Neural cell (in vitro differentiated cells): ENCODE results near the gene CRKL. TPM values are rescaled to one million over a fixed set of nuclear protein-coding genes. Genes with fewer than 3 reads are reported as not detected.

ENCODE experiments used
- H2AFZ ChIP-seq: fragments of 200-600, 300-800 bp; sonication (generic), shearing (Covaris generic); 2 replicates; pipeline ENCODE4 v1.6.0; 2014; ENCODE audit warnings: low read depth, mild to moderate bottlenecking, antibody characterized with exemption, low read length, moderate library complexity
- H3F3A ChIP-seq: fragments of 200-600 bp; shearing (Covaris generic); 2 replicates; pipeline ENCODE4 v1.6.1; 2016; ENCODE audit warnings: mild to moderate bottlenecking, moderate library complexity, mixed read lengths, antibody characterized with exemption, low read length; ENCODE audit not compliant: insufficient read depth, poor library complexity, severe bottlenecking
- H3K27ac ChIP-seq: fragments of 200-600, 300-800 bp; sonication (generic), shearing (Covaris generic); 2 replicates; pipeline ENCODE4 v1.5.1; 2014; ENCODE audit warnings: mild to moderate bottlenecking, low read length, moderate library complexity
- H3K27me3 ChIP-seq: fragments of 300-800, 200-600 bp; sonication (generic), shearing (Covaris generic); 2 replicates; pipeline ENCODE4 v1.6.0; 2014; ENCODE audit warnings: mild to moderate bottlenecking, low read depth, low read length, moderate library complexity; ENCODE audit not compliant: insufficient read depth
- H3K36me3 ChIP-seq: fragments of 300-800, 200-600 bp; sonication (generic), shearing (Covaris generic); 2 replicates; pipeline ENCODE4 v1.5.1; 2014; ENCODE audit warnings: mild to moderate bottlenecking, antibody characterized with exemption, low read length, moderate library complexity; ENCODE audit not compliant: insufficient read depth
- H3K4me2 ChIP-seq: fragments of 300-800, 200-600 bp; sonication (generic), shearing (Covaris generic); 2 replicates; pipeline ENCODE4 v1.6.0; 2014; ENCODE audit warnings: mild to moderate bottlenecking, low read length
- H3K4me3 ChIP-seq: fragments of 300-800, 200-600 bp; sonication (generic), shearing (Covaris generic); 2 replicates; pipeline ENCODE4 v1.5.1; 2014; ENCODE audit warnings: mild to moderate bottlenecking, low read length, moderate library complexity
- H3K79me2 ChIP-seq: fragments of 200-600 bp; shearing (Covaris generic); replicated peaks from 2 replicates; pipeline ENCODE4 v1.6.0; 2014; ENCODE audit warnings: mild to moderate bottlenecking, low read length, moderate library complexity; ENCODE audit not compliant: insufficient read depth
- H3K9ac ChIP-seq: fragments of 300-800, 200-600 bp; sonication (generic), shearing (Covaris generic); 2 replicates; pipeline ENCODE4 v1.6.1; 2016; ENCODE audit warnings: mild to moderate bottlenecking, low read length, mixed read lengths
- H3K9me2 ChIP-seq: fragments of 200-600 bp; shearing (Covaris generic); 2 replicates; pipeline ENCODE4 v1.6.1; 2016; ENCODE audit warnings: mild to moderate bottlenecking, low read length, mixed read lengths; ENCODE audit not compliant: insufficient read depth
- H3K9me3 ChIP-seq: fragments of 200-600, 300-800 bp; sonication (generic), shearing (Covaris generic); 2 replicates; pipeline ENCODE4 v1.6.1; 2016; ENCODE audit warnings: mild to moderate bottlenecking, mixed run types, low read length, moderate library complexity, mixed read lengths
- H4K20me1 ChIP-seq: fragments of 200-600 bp; shearing (Covaris generic); 2 replicates; pipeline ENCODE4 v1.6.1; 2016; ENCODE audit warnings: mild to moderate bottlenecking, mixed run types; ENCODE audit not compliant: insufficient read depth
- EP300 ChIP-seq: fragments of 450-650 bp; conservative IDR thresholded peaks from 2 replicates; pipeline ENCODE4 v1.6.1; 2014; ENCODE audit warnings: antibody characterized with exemption, mild to moderate bottlenecking, moderate library complexity; ENCODE audit not compliant: poor library complexity, severe bottlenecking
- EZH2 ChIP-seq: fragments of 200-600, 300-800 bp; shearing (Covaris generic), sonication (generic); IDR thresholded peaks from 2 replicates; pipeline ENCODE4 v1.6.1; 2014; ENCODE audit warnings: antibody characterized with exemption, low read length, borderline replicate concordance, mild to moderate bottlenecking; ENCODE audit not compliant: insufficient read depth, poor library complexity, severe bottlenecking
- MXI1 ChIP-seq: fragments of 450-650 bp; conservative IDR thresholded peaks from 2 replicates; pipeline ENCODE4 v1.6.1; 2014; ENCODE audit warnings: antibody characterized with exemption, mild to moderate bottlenecking; ENCODE audit not compliant: poor library complexity, severe bottlenecking
- POLR2AphosphoS5 ChIP-seq: IDR thresholded peaks from 2 replicates; pipeline ENCODE4 v1.6.1; 2012
- RAD21 ChIP-seq: fragments of 450-650 bp; conservative IDR thresholded peaks from 2 replicates; pipeline ENCODE4 v1.6.1; 2014; ENCODE audit warnings: antibody characterized with exemption, mild to moderate bottlenecking, moderate library complexity
- REST ChIP-seq: IDR thresholded peaks from 2 replicates; pipeline ENCODE4 v1.6.1; 2012; ENCODE audit warnings: borderline replicate concordance
- SMC3 ChIP-seq: fragments of 450-650 bp; conservative IDR thresholded peaks from 2 replicates; pipeline ENCODE4 v1.6.1; 2014; ENCODE audit warnings: antibody characterized with exemption, mild to moderate bottlenecking, moderate library complexity; ENCODE audit not compliant: poor library complexity
- TAF1 ChIP-seq: IDR thresholded peaks from 2 replicates; pipeline ENCODE4 v1.6.1; 2012; ENCODE audit warnings: low read depth
- polyA plus RNA-seq: library from polyadenylated mRNA; depleted of rRNA; stranded (reverse); fragments of >200 nt; gene quantifications from 2 replicates; pipeline ENCODE4 v1.2.3, GENCODE V29; 2014
- TF ChIP-seq, protein P1 (sequence below): fragments of 450-650 bp; IDR thresholded peaks from 2 replicates; pipeline ENCODE4 v1.5.1; 2014; ENCODE audit warnings: antibody characterized with exemption, mild to moderate bottlenecking, moderate library complexity; ENCODE audit not compliant: poor library complexity, severe bottlenecking

CRKL gene
- polyA plus RNA-seq, 1 donor from 2014 or later: 46.8 TPM

DNA sequence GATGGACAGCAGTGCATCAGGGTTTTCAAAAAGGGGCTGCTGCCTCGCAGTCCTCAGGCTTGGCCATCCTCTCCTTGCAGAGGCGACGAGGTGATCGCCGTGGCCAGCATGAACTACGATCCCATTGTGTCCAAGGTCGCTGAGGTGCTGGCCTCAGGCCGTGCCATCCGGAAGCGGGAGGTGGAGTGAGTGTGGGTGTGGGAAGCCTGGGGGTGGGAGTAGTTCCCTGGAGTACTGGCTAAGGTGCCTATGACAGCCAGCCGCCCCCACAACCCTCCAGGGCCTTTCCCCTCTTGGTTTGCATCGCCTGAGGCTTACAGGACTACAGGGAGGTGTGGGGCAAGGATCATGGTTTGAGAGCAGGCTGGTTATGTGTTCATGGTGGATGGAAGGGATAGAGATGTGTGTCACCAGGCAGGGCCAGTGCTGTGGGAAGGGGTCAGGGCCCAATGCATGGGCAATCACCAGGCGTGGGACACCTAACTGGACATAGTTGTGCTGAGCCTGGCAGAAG lies 62.8 kb downstream of the CRKL start:
- Histone ChIP-seq H3F3A (no peaks in the 10 kb centered on the region), H3K79me2 (no peaks in the 10 kb centered on the region), H3K9ac (no peak overlapping the region), H2AFZ (no peak overlapping the region), H3K9me3 (no peaks in the 10 kb centered on the region), H3K27me3 (no peaks in the 10 kb centered on the region), H3K27ac (no peak overlapping the region), H4K20me1 (no peaks in the 10 kb centered on the region), H3K4me3 (no peak overlapping the region), H3K36me3 (no peaks in the 10 kb centered on the region), H3K4me2 (no peak overlapping the region), H3K9me2 (no peaks in the 10 kb centered on the region)
- TF ChIP-seq REST (no peak), RAD21 (no peak), SMC3 (no peak), POLR2AphosphoS5 (no peak), TAF1 (no peak), EZH2 (no peak), MXI1 (no peak)
- TF ChIP-seq, protein P1, sequence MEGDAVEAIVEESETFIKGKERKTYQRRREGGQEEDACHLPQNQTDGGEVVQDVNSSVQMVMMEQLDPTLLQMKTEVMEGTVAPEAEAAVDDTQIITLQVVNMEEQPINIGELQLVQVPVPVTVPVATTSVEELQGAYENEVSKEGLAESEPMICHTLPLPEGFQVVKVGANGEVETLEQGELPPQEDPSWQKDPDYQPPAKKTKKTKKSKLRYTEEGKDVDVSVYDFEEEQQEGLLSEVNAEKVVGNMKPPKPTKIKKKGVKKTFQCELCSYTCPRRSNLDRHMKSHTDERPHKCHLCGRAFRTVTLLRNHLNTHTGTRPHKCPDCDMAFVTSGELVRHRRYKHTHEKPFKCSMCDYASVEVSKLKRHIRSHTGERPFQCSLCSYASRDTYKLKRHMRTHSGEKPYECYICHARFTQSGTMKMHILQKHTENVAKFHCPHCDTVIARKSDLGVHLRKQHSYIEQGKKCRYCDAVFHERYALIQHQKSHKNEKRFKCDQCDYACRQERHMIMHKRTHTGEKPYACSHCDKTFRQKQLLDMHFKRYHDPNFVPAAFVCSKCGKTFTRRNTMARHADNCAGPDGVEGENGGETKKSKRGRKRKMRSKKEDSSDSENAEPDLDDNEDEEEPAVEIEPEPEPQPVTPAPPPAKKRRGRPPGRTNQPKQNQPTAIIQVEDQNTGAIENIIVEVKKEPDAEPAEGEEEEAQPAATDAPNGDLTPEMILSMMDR: no peak

DNA sequence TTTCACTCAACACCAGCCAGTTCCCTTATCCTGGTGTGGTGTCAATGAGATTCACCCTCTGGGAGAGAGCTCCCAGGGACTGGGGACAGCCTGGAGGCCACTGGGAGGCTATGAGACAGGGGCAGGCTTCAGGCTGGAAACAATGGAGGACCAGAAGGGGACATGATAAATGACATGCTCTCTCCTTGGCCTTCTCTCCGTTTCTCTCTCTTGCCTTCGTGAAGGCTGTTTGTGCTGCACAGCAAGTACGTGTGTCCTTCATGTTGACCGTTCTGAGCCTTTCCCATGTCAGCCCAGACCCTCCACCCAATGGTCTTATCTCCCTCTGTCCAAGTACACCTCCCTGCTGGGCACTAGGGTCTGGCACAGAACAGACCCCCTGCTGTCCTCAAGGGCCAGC lies 63.3 kb downstream of the CRKL start:
- H3K27me3 ChIP-seq: no peaks in the 10 kb centered on the region
- no peaks in the 10 kb centered on the region for H3K79me2 ChIP-seq
- TF ChIP-seq TAF1 (no peak), MXI1 (no peak), EP300 (no peak), EZH2 (no peak), SMC3 (no peak), POLR2AphosphoS5 (no peak), REST (no peak), RAD21 (no peak)
- TF ChIP-seq, protein P1: no peak
- no peak overlapping the region for H2AFZ ChIP-seq
- H3K9ac ChIP-seq: no peak overlapping the region
- H3K36me3 ChIP-seq: no peaks in the 10 kb centered on the region
- H4K20me1 ChIP-seq: no peaks in the 10 kb centered on the region
- no peaks in the 10 kb centered on the region for H3K9me3 ChIP-seq
- no peaks in the 10 kb centered on the region for H3F3A ChIP-seq
- H3K9me2 ChIP-seq: no peaks in the 10 kb centered on the region
- H3K4me3 ChIP-seq: peak overlapping the region; percentile 98
- no peak overlapping the region for H3K27ac ChIP-seq
- H3K4me2 ChIP-seq: no peak overlapping the region
